ENCODE results near the gene PUM1. TPM values are rescaled to one million over a fixed set of nuclear protein-coding genes. Genes with fewer than 3 reads are reported as not detected.

Gene PUM1
- total and polyA plus RNA-seq, 4 donors = 24.7 to 125 (median 66.9) TPM

- no peak overlapping the region for H3K27ac ChIP-seq (ENCODE audit: low read depth in 1 of 2, low read length in 1 of 2)
These were observed 131.7 kb downstream of the PUM1 start for GRCh38 chr1:30933874-30934252.

GRCh38 chr1:30930631-30931173 is 134.8 kb downstream of the PUM1 start:
- ATAC-seq (ENCODE audit: insufficient read depth, low FRiP score) = no peak
- H3K36me3 ChIP-seq (ENCODE audit: control insufficient read depth in 4 of 4, insufficient read depth in 4 of 4, low read length in 4 of 4) = peaks cover 10 to 28% (median 25%) of the 10 kb centered on the region in 4 donors

More at GRCh38 chr1:30933874-30934252, 131.7 kb downstream of the PUM1 start:
- no peak for DNase-seq
- H3K9me3 ChIP-seq (ENCODE audit: control insufficient read depth in 4 of 4, insufficient read depth in 3 of 4, low read length in 3 of 4) = no peaks in the 10 kb centered on the region
- no peak overlapping the region for H3K4me3 ChIP-seq
- ATAC-seq (ENCODE audit: insufficient read depth, low FRiP score) = no peak
- no peak overlapping the region for H3K9ac ChIP-seq (ENCODE audit: insufficient read depth in 1 of 2, low read length in 2 of 2)
- TF ChIP-seq CTCF (IDR thresholded peaks at IDR 0.05; ENCODE audit: control extremely low read depth, extremely low read depth) = no peak
- WGBS, 2 donors = 90 to 92% methylated on average over 4 of the region's 4 CpGs
- H3K27me3 ChIP-seq (ENCODE audit: control insufficient read depth in 3 of 3, insufficient read depth in 3 of 3, low read length in 2 of 3) = no peaks in the 10 kb centered on the region
- H3K36me3 ChIP-seq (ENCODE audit: control insufficient read depth in 4 of 4, insufficient read depth in 4 of 4, low read length in 4 of 4) = peaks cover 10 to 39% (median 34%) of the 10 kb centered on the region in 4 donors
- H3K4me1 ChIP-seq (ENCODE audit: control insufficient read depth in 5 of 5, insufficient read depth in 5 of 5, low read length in 5 of 5) = no peaks in the 10 kb centered on the region

GRCh38 chr1:30929944-30930525 is 135.5 kb downstream of the PUM1 start:
- Histone ChIP-seq H3K9ac (ENCODE audit: insufficient read depth in 1 of 2, low read length in 2 of 2) (no peak overlapping the region), H3K4me1 (ENCODE audit: control insufficient read depth in 5 of 5, insufficient read depth in 5 of 5, low read length in 5 of 5) (no peaks in the 10 kb centered on the region), H3K27me3 (ENCODE audit: control insufficient read depth in 3 of 3, insufficient read depth in 3 of 3, low read length in 2 of 3) (no peaks in the 10 kb centered on the region), H3K36me3 (ENCODE audit: control insufficient read depth in 4 of 4, insufficient read depth in 4 of 4, low read length in 4 of 4) (peaks cover 6 to 24% (median 24%) of the 10 kb centered on the region in 4 donors), H3K9me3 (ENCODE audit: control insufficient read depth in 4 of 4, insufficient read depth in 3 of 4, low read length in 3 of 4) (no peaks in the 10 kb centered on the region), H3K27ac (ENCODE audit: low read depth in 1 of 2, low read length in 1 of 2) (no peak overlapping the region), H3K4me3 (no peak overlapping the region)
- TF ChIP-seq CTCF (IDR thresholded peaks at IDR 0.05; ENCODE audit: control extremely low read depth, extremely low read depth) = no peak
- no peak for DNase-seq
- 76 to 86% methylated on average over 8 of the region's 8 CpGs for WGBS, 2 donors
- ATAC-seq (ENCODE audit: insufficient read depth, low FRiP score) = no peak

More at GRCh38 chr1:30930631-30931173, 134.8 kb downstream of the PUM1 start:
- no peak for TF ChIP-seq CTCF (IDR thresholded peaks at IDR 0.05; ENCODE audit: control extremely low read depth, extremely low read depth)
- no peak for DNase-seq
- WGBS, 2 donors = 71 to 77% methylated on average over 6 of the region's 6 CpGs
- no peak overlapping the region for H3K27ac ChIP-seq (ENCODE audit: low read depth in 1 of 2, low read length in 1 of 2)
- no peaks in the 10 kb centered on the region for H3K9me3 ChIP-seq (ENCODE audit: control insufficient read depth in 4 of 4, insufficient read depth in 3 of 4, low read length in 3 of 4)
- no peaks in the 10 kb centered on the region for H3K4me1 ChIP-seq (ENCODE audit: control insufficient read depth in 5 of 5, insufficient read depth in 5 of 5, low read length in 5 of 5)
- H3K4me3 ChIP-seq = no peak overlapping the region
- H3K9ac ChIP-seq (ENCODE audit: insufficient read depth in 1 of 2, low read length in 2 of 2) = no peak overlapping the region
- H3K27me3 ChIP-seq (ENCODE audit: control insufficient read depth in 3 of 3, insufficient read depth in 3 of 3, low read length in 2 of 3) = no peaks in the 10 kb centered on the region

Data from lung (tissue), 12 donors.